SKM-1 (cell line): ENCODE measurements around the gene CAMKK1.
"Not testable (repeated sequence)": the region's sequence is repeated elsewhere in the genome, so short reads cannot be mapped to it uniquely, and the experiment has no call there.

ENCODE experiments used
- DNase-seq: peaks from one replicate; lab custom pipeline; 2025; ENCODE audit not compliant: unreplicated experiment; lab: John Stamatoyannopoulos, UW

CAMKK1 gene

GRCh38 chr17:3880983-3881382 lies 11.9 kb downstream of the CAMKK1 start:
- DNase-seq, result no peak

- DNase-seq, result no peak
Measured at GRCh38 chr17:3879591-3880417, 13.0 kb downstream of the CAMKK1 start.

- DNase-seq, result no peak
Measured at GRCh38 chr17:3879186-3879585, 13.7 kb downstream of the CAMKK1 start.

GRCh38 chr17:3877220-3877619 lies 15.6 kb downstream of the CAMKK1 start:
- DNase-seq, result no peak

GRCh38 chr17:3875317-3875716 lies 17.5 kb downstream of the CAMKK1 start:
- DNase-seq, result no peak

GRCh38 chr17:3873862-3874261 lies 19.0 kb downstream of the CAMKK1 start:
- no peak for DNase-seq

- DNase-seq, result no peak
Measured at GRCh38 chr17:3870871-3871306, 22.0 kb downstream of the CAMKK1 start.

GRCh38 chr17:3867606-3868005 lies 25.2 kb downstream of the CAMKK1 start:
- no peak for DNase-seq

- DNase-seq, result no peak
Measured at GRCh38 chr17:3867106-3867505, 25.7 kb downstream of the CAMKK1 start.

GRCh38 chr17:3866276-3866675 lies 26.6 kb downstream of the CAMKK1 start:
- DNase-seq, result no peak

- DNase-seq, result no peak
Measured at GRCh38 chr17:3865176-3865575, 27.7 kb downstream of the CAMKK1 start.

- no peak for DNase-seq
Measured at GRCh38 chr17:3864534-3864933, 28.3 kb downstream of the CAMKK1 start.

GRCh38 chr17:3861761-3862681 lies 30.8 kb downstream of the CAMKK1 start:
- DNase-seq, result no peak

- DNase-seq, result no peak
Measured at GRCh38 chr17:3860939-3861700, 31.7 kb downstream of the CAMKK1 start.

- no peak for DNase-seq
Measured at GRCh38 chr17:3859940-3860339, 32.9 kb downstream of the CAMKK1 start.

GRCh38 chr17:3857261-3858105 lies 35.4 kb downstream of the CAMKK1 start:
- DNase-seq, result no peak

GRCh38 chr17:3854204-3854603 lies 38.6 kb downstream of the CAMKK1 start:
- DNase-seq, result not testable (repeated sequence)

GRCh38 chr17:3852561-3852960 lies 40.3 kb downstream of the CAMKK1 start:
- no peak for DNase-seq

- no peak for DNase-seq
Measured at GRCh38 chr17:3851461-3852100, 41.3 kb downstream of the CAMKK1 start.
